Activated CD8-positive, alpha-beta memory T cell treated with anti-CD3 and anti-CD28 coated beads for 48 hours (primary cell): Measurements from ENCODE around the gene ETAA1.

Experiments used
- DNase-seq, 3 experiments: peaks; one replicate each; pipeline ENCODE4 v3.0.0-alpha.2; 2020; ENCODE audit warnings: low read depth in 2 of 3, low spot score in 2 of 3

The ETAA1 gene

DNA sequence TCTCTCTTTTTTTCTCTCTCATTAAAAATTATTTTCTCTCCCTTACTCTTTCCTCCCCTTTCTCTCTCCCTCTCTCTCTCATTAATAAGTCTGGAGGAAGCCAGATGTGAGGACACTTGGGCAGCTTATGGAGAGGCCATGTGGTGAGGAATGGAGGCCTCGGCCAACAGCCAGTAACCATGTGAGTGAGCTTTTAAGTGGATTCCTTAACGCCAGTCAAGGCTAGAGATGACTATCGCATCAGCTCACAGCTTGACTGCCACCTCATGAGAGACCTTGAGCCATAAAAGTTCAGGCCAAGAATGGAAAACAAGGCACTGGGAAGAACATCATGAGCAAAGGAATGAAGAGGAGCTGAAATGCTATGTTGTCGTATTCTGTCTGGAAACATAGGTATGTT is 39.1 kb downstream of the ETAA1 start:
- no peak for DNase-seq

DNA sequence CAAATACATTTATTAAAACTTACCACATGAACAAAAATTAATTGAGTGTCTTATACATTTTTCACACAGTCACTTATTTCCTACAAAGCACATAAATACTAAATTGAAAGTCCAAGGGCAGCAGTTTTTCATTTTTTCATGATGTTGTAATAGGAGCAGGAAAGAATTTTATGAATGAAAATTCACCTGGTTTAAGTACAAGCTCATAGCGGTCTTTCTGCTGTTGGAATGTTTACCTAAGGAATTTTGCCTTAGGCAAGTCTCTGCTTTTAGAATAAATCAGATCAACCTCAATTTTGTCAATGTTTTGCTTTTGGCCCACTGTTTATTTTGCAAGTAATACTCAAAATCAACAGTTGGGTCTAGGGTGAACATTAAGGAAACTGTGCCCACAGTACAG is 40.0 kb downstream of the ETAA1 start:
- no peak for DNase-seq

DNA sequence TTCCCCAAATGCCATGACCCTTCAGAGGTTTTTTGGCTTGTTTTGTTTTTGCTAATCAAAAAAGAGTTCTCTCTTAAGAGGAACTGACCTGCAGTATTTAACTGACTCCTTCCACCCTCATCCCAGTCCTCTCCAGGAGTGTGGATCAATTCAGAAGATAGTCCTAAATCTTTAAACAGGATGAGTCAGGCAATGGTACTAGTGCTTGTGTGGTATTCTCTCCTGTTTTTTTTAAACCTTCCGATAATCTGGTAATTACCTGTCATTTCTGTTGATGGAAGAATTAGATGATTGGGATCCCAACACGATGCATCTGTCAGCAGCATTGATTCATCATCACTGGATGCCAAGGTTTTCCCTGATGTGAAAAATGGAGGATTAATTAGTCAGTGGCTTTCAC is 41.2 kb downstream of the ETAA1 start:
- DNase-seq = no peak

DNA sequence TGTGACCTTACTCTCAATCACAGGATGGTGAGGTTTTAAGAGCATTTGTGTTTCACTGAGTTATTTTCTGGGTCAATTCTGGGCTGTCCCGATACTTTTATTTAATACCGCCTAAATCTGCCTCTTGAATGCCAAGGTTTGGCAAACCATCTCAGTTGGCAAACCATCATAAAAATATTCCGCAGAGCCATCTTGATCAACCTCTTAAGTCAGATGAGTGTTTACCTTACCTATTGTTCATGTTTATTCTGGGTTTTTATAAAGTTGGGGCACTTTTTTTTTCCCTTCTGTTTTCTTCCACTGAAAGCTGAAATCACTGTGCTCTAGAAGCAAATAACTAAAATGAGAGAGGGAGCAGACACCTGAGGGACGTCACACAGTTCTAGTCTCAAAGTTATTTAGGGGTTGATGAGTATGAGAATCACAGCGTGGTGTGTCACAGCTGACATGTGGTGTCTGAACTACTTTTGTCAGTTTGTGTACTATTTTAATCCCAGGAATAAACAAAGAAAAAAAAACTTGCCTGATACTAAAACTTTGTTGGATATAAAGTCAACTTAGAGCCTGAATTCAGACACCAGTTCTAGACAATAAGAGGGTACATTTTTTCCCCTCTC is 48.6 kb downstream of the ETAA1 start:
- DNase-seq = no peak

DNA sequence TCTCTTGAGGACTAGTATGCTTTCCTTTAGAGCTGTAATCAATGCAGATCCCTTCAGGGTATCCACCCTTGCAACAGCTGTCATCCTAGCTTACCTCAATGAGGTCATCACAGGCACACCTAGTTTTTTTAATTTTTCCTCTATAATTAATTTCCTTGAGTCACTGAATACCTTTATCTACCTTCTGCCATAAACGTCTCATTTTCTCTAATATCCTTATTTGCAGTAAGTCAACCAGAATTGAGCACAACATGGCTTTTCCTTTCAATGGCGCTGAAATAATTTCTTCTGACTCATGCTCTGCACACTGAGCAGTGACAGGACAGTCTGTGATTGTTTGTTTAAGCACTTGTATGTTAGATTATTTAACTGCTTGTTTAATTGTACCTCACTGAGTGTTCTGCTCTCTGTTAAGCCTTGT is 49.4 kb downstream of the ETAA1 start:
- no peak for DNase-seq

DNA sequence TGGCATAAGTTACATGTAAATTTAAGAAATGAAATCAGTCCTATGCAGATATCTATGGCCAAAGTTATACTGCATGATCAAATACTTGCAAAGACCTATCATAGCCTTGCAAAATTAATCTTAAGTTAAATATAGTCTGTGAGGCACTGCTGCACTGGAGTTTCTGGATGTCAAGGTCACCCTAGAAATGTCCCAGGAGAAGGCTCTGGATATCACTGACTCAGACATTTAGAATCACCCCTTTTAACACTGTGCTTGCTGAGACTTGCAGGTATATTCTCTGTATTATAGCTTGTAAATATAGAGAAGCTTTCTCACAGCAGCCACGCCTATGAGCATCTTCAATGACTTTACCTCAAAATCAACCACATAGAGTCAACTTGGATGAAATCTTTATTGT is 51.5 kb downstream of the ETAA1 start:
- no peak for DNase-seq

DNA sequence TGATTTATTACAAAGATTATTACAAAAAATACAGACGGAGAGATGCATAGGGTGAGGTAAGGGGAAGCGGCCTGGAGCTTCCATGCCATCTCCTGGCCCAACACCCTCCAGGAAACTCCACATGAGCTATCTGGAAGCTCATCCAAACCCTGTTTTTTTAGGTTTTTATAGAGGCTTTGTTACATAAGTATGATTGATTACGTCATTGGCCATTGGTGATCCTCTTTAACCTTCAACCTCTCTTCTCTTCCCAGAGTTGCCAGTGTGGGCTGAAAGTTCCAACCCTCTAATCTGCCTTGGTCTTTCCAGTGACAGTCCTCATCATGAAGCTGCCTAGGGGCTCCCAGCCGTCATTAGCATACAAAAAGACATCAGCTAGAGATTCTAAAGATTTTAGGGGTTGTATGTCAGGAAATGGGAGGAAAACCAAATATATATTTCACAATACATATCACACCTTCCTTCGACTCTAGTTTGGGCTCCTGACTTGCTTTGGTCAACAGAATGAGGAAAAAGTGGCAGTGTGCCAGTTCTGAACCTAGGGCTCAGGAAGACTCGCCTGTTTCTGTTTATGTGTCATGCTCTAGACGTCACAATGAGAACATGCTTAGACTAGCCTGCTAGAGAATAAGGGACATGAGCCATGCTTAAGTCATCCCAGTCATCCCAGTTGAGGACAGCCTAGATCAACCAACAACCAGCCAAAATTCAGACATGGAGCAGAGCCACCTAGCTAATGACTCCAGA is 54.1 kb downstream of the ETAA1 start:
- DNase-seq = no peak

DNA sequence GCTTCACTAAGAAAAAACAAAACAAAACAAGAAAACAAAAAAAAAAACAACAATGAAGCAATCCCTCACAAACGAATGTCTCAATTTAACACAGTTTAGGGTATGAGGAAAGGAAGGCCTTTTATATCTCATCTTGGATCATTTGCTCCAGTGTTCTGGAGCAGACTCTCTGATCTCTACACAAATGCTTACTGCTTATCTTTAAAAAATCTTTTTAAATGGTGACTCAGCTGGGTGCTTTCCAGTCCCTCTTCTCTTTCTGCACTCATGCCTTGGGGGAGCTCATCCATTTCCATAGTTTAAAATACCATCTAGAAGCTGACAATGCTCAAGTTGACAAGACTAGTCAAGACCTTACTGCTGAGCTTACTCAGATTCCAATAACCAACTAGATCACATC is 56.2 kb downstream of the ETAA1 start:
- DNase-seq = no peak

DNA sequence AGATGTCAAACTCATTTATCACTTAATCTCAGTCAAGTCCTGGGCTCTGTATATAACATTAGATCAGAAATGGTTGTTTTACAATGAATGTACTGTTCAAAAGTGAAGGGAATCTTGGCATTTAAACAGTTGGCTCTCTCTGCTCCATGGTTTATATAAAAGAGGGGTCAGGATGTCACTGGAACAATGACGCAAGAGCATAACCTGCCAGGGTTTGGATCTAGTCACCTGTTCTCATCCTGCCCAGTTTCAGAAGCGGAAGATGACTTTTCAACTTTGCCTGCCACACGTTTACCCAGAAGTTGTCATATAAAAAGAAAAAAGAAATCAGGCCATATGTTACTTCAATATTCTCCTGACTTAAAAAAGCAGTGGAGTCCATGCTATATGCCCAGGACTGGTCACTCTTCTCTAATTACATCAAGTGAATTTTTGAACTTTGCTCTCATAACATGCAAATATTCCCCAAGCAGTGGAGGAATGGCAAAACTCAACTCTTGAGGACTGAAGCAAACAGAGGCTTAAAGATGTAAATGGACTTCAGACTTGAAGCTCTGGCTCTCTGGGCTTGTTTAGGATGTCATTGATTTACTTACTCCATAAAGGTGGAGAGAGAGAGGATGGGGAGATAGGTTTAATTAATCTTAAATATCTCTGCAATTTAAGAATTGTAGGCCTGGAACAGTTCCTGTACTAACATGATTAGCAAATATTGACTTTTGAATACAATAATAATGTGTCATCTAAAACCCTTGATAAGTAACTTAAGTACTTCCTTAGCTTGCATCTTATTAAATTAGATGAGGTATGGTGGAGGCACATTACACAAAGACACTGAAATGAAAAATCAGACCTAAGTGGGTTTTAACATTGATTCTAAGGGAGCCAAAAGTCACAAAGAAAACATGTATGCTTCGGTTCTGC is 58.3 kb downstream of the ETAA1 start:
- no peak for DNase-seq

DNA sequence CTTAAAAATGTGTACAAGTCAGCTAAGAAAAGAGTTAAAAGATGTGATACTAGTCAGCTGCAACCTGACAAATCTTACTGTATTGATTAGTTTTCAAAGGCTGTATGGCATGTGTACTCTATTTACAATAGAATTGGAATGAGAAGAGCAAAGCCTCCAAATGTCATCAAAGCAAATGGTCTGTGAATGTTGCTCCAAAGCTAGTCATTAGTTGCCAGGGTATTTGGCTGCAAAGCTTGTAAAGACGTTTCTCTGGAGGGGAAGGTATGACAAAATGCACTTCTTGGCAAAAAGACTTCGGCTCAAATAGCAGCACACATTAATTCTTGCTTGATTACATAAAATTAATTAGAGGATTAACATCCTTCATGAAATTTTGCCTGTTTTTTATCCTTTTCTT is 59.3 kb downstream of the ETAA1 start:
- DNase-seq = no peak

DNA sequence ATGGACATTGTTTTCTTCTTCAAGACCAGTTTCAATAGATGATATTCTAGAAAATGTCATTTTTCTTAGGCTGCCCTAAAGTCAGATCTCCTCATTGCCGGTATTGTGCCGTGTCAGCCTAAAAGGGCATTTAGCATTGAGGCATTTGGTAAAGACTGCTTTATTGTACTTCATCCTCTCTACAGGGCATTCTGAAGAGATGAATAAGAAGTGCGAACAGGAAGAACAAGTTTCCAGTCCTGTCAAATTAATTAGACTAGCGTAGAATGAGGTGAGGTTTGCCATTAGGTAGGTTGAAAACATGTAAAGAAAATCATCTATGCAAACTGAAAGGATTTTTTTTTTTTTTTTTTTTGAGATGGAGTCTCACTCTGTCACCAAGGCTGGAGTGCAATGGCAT is 60.6 kb downstream of the ETAA1 start:
- no peak for DNase-seq

DNA sequence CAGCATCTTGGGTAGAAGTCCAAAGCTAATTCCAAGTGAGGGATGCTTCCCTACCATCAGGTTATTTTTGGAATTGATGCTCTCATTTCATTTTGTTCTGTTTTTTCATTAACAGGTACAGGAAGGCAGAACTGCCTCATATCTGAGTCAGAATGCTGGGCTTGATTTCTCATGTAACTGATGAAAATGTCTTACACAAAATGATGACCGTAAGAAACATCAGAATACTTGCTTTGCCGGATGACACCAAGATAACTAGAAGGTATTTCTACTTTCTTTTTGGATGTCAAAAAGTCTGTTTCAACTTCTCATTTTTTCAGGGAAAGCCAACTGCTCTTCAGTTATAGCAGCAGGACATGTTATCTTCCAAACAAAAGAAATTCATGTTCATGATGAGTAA is 62.6 kb downstream of the ETAA1 start:
- DNase-seq = no peak
